NB4 (cell line): ENCODE measurements around the gene CSTPP1.

Experiments
- CTCF ChIP-seq: IDR thresholded peaks from one replicate; pipeline ENCODE4 v1.5.1; 2012; ENCODE audit warnings: low read depth, low read length
- MAX ChIP-seq: IDR thresholded peaks from 2 replicates; pipeline ENCODE4 v1.6.1; 2011; ENCODE audit warnings: low read depth, low read length
- MYC ChIP-seq: IDR thresholded peaks from 2 replicates; pipeline ENCODE4 v1.6.1; 2011; ENCODE audit warnings: low read depth, low read length
- POLR2A ChIP-seq: IDR thresholded peaks from 2 replicates; pipeline ENCODE4 v1.6.1; 2011; ENCODE audit warnings: mild to moderate bottlenecking; ENCODE audit not compliant: insufficient read length; ENCODE audit errors: extremely low read depth

GRCh38 chr11:47108214-47108613 lies 171.7 kb downstream of the CSTPP1 start:
- TF ChIP-seq CTCF (no peak), POLR2A (no peak), MAX (no peak), MYC (no peak)
